Fibroblast of mammary gland (primary cell): ENCODE measurements around the gene FBXL17.

Experiments used
- DNase-seq: peaks from one replicate; pipeline ENCODE4 v3.0.0-alpha.2; 2010; ENCODE audit warnings: low read depth
- H3K4me3 ChIP-seq: 2 replicates; pipeline ENCODE4 v1.5.1; 2011; ENCODE audit warnings: low read depth, mild to moderate bottlenecking, low read length, moderate library complexity; ENCODE audit not compliant: control insufficient read depth
- TF ChIP-seq, protein P1 (sequence below): conservative IDR thresholded peaks from 2 replicates; pipeline ENCODE4 v1.5.1; 2011; ENCODE audit warnings: low read depth, low read length, inconsistent platforms; ENCODE audit not compliant: control insufficient read depth, insufficient read depth

FBXL17 gene

DNA sequence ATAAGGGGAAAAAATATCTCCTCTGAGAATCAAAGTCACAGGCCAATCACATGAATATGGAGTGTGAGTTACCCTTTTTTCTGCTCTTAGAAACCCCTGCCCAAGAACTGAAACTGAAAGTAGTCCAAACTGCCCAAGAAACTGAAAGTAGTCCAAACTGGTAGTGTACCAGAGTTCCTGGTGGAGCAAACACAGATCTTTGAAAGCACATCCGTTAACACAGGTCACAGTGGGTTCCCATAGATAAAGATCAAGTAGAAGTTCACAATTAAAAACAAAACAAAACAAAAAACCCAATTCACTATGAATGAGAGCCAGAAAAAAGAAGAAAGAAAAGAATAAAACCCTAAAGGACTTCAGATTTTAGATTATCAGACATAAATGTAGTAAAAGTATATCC, 378.7 kb downstream of the FBXL17 start:
- DNase-seq: peak; percentile 51

GRCh38 chr5:108001222-108001621, 380.7 kb downstream of the FBXL17 start:
- no peak for DNase-seq
- H3K4me3 ChIP-seq: no peak overlapping the region
- TF ChIP-seq, protein P1, sequence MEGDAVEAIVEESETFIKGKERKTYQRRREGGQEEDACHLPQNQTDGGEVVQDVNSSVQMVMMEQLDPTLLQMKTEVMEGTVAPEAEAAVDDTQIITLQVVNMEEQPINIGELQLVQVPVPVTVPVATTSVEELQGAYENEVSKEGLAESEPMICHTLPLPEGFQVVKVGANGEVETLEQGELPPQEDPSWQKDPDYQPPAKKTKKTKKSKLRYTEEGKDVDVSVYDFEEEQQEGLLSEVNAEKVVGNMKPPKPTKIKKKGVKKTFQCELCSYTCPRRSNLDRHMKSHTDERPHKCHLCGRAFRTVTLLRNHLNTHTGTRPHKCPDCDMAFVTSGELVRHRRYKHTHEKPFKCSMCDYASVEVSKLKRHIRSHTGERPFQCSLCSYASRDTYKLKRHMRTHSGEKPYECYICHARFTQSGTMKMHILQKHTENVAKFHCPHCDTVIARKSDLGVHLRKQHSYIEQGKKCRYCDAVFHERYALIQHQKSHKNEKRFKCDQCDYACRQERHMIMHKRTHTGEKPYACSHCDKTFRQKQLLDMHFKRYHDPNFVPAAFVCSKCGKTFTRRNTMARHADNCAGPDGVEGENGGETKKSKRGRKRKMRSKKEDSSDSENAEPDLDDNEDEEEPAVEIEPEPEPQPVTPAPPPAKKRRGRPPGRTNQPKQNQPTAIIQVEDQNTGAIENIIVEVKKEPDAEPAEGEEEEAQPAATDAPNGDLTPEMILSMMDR: no peak

More for the DNA sequence above, 378.7 kb downstream of the FBXL17 start:
- no peak overlapping the region for H3K4me3 ChIP-seq
- TF ChIP-seq, protein P1: no peak

- TF ChIP-seq, protein P1: no peak
- peak; percentile 26 for DNase-seq
- H3K4me3 ChIP-seq: no peak overlapping the region
These were observed 384.4 kb downstream of the FBXL17 start for GRCh38 chr5:107997338-107997980.

GRCh38 chr5:107993341-107993740, 388.6 kb downstream of the FBXL17 start:
- DNase-seq: no peak
- no peak overlapping the region for H3K4me3 ChIP-seq
- TF ChIP-seq, protein P1: no peak

DNA sequence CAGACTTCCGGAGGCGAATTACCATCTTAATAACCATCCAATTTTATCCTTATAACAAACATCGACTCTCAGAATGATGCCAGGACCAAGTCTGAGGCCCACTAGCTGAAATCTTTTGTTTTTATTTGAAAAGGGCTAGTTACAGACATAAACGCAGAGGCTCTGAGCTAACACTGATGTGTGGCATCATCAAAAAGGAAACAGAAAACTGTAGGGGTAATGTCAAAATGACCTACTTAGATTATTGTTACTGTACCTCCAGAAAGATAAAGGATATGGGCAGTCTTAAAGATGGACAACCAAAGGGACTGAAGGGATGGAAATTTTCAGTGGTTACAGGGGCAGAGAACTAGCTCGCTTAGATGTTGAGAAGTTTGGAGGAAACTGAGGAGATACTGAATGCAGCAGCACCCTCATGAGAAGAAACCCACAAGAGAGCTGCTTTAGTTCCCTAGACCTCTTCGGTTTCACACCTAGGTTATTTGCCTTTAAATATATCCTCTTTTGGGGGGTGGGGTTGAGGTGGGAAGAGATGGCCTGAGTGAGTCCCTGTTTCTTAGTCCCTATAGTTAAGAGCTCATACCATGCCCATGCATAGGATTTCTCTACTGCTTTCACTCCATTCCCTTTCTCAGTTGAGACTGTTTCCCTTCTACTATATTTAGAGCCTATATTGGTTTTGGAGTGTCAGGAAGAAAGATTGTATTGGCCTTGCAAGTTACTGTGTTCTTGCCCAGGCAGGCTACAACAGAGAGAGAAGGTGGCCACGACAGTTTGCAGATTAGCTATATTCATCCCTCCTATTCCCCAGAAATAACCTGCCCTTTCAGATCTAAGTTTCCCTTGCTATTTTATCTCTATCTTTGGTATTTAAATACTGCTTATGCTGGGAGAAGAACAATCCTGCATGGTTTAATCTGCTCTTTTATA, 390.8 kb downstream of the FBXL17 start:
- TF ChIP-seq, protein P1: no peak
- no peak for DNase-seq
- H3K4me3 ChIP-seq: no peak overlapping the region

GRCh38 chr5:107985144-107985543, 396.8 kb downstream of the FBXL17 start:
- TF ChIP-seq, protein P1: no peak
- H3K4me3 ChIP-seq: no peak overlapping the region
- peak; percentile 18 for DNase-seq
